ENCODE measurements around the gene NKD1. TPM values are rescaled to one million over a fixed set of nuclear protein-coding genes. Genes with fewer than 3 reads are reported as not detected.

NKD1 gene
- total and polyA plus RNA-seq, 2 of the 8 experiments (the other 6 are each of a cell fraction or from before 2014, with no cell fraction given), result 0.70 to 4.5 TPM

DNA sequence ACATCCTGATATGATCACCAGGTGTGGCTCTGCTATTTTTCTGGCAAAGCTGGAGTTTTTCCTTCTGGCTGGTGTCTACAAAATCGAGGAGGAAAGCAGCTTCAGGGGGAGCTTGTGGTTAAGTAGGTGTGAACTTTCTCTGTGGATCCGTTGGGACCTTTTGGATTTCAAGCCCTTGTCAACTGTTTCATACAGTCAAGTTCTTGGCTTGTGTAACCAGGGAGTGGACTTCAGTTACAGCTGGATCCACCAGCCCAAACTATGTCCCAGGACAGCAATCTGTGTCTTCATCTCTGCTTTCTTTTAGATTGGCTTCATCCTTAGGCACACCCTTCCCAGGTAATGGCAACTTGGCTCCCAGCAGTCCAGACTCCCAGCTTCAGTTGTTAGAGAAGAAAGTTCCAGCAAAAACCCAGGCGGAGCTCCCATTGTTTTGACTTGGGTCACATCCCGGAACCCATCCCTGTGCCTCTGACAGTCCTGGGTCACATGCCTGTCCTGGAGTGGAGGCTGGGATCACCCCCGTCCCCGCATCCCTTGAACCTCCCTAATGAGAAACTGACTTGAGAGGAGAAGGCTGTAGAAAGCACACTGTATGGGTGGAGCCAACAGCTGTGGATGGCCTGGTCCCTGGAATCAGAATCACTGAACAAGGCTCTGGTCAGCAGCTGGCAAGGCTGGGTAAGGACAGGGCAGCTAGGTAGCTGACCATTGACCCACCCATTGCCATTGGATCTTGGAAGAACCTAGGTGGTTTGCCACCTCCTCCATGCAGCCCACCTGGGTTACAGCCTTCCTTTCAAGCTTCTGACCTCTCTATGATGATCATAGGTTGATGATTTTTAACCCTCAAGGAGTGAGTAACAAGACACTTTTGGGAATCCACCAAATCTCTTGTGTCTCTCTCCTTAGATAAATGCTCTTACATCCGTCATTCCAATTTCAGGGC, 18.1 kb downstream of the NKD1 start (continued):
- TF ChIP-seq MAFK (IDR thresholded peaks at IDR 0.05; ENCODE audit: low read depth, low read length) (no peak), HDAC2 (IDR thresholded peaks at IDR 0.05; ENCODE audit: borderline replicate concordance in 1 of 2, low read depth in 2 of 2, low read length in 2 of 2) (no peak), SUZ12 (IDR thresholded peaks at IDR 0.05; ENCODE audit: low read length) (no peak), RFX5 (IDR thresholded peaks at IDR 0.05; ENCODE audit: borderline replicate concordance, low read depth, low read length) (no peak), PHF8 (conservative IDR thresholded peaks at IDR 0.05; ENCODE audit: low read depth, low read length) (no peak), SRF (IDR thresholded peaks at IDR 0.05; ENCODE audit: low read depth, low read length) (no peak)
- TF ChIP-seq, protein P1, sequence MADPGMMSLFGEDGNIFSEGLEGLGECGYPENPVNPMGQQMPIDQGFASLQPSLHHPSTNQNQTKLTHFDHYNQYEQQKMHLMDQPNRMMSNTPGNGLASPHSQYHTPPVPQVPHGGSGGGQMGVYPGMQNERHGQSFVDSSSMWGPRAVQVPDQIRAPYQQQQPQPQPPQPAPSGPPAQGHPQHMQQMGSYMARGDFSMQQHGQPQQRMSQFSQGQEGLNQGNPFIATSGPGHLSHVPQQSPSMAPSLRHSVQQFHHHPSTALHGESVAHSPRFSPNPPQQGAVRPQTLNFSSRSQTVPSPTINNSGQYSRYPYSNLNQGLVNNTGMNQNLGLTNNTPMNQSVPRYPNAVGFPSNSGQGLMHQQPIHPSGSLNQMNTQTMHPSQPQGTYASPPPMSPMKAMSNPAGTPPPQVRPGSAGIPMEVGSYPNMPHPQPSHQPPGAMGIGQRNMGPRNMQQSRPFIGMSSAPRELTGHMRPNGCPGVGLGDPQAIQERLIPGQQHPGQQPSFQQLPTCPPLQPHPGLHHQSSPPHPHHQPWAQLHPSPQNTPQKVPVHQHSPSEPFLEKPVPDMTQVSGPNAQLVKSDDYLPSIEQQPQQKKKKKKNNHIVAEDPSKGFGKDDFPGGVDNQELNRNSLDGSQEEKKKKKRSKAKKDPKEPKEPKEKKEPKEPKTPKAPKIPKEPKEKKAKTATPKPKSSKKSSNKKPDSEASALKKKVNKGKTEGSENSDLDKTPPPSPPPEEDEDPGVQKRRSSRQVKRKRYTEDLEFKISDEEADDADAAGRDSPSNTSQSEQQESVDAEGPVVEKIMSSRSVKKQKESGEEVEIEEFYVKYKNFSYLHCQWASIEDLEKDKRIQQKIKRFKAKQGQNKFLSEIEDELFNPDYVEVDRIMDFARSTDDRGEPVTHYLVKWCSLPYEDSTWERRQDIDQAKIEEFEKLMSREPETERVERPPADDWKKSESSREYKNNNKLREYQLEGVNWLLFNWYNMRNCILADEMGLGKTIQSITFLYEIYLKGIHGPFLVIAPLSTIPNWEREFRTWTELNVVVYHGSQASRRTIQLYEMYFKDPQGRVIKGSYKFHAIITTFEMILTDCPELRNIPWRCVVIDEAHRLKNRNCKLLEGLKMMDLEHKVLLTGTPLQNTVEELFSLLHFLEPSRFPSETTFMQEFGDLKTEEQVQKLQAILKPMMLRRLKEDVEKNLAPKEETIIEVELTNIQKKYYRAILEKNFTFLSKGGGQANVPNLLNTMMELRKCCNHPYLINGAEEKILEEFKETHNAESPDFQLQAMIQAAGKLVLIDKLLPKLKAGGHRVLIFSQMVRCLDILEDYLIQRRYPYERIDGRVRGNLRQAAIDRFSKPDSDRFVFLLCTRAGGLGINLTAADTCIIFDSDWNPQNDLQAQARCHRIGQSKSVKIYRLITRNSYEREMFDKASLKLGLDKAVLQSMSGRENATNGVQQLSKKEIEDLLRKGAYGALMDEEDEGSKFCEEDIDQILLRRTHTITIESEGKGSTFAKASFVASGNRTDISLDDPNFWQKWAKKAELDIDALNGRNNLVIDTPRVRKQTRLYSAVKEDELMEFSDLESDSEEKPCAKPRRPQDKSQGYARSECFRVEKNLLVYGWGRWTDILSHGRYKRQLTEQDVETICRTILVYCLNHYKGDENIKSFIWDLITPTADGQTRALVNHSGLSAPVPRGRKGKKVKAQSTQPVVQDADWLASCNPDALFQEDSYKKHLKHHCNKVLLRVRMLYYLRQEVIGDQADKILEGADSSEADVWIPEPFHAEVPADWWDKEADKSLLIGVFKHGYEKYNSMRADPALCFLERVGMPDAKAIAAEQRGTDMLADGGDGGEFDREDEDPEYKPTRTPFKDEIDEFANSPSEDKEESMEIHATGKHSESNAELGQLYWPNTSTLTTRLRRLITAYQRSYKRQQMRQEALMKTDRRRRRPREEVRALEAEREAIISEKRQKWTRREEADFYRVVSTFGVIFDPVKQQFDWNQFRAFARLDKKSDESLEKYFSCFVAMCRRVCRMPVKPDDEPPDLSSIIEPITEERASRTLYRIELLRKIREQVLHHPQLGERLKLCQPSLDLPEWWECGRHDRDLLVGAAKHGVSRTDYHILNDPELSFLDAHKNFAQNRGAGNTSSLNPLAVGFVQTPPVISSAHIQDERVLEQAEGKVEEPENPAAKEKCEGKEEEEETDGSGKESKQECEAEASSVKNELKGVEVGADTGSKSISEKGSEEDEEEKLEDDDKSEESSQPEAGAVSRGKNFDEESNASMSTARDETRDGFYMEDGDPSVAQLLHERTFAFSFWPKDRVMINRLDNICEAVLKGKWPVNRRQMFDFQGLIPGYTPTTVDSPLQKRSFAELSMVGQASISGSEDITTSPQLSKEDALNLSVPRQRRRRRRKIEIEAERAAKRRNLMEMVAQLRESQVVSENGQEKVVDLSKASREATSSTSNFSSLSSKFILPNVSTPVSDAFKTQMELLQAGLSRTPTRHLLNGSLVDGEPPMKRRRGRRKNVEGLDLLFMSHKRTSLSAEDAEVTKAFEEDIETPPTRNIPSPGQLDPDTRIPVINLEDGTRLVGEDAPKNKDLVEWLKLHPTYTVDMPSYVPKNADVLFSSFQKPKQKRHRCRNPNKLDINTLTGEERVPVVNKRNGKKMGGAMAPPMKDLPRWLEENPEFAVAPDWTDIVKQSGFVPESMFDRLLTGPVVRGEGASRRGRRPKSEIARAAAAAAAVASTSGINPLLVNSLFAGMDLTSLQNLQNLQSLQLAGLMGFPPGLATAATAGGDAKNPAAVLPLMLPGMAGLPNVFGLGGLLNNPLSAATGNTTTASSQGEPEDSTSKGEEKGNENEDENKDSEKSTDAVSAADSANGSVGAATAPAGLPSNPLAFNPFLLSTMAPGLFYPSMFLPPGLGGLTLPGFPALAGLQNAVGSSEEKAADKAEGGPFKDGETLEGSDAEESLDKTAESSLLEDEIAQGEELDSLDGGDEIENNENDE (IDR thresholded peaks at IDR 0.05; ENCODE audit: insufficient replicate concordance, low read length), result no peak
- TF ChIP-seq, protein P2, sequence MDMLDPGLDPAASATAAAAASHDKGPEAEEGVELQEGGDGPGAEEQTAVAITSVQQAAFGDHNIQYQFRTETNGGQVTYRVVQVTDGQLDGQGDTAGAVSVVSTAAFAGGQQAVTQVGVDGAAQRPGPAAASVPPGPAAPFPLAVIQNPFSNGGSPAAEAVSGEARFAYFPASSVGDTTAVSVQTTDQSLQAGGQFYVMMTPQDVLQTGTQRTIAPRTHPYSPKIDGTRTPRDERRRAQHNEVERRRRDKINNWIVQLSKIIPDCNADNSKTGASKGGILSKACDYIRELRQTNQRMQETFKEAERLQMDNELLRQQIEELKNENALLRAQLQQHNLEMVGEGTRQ (IDR thresholded peaks at IDR 0.05; ENCODE audit: low read length), result no peak

Data from H1 (cell line).